Mucosa of descending colon (tissue), 3 donors: Measurements from ENCODE around the gene PP2D1. TPM values are rescaled to one million over a fixed set of nuclear protein-coding genes. Genes with fewer than 3 reads are reported as not detected.
"Not testable (repeated sequence)": the region's sequence is repeated elsewhere in the genome, so short reads cannot be mapped to it uniquely, and the experiment has no call there.

ENCODE experiments used
- ATAC-seq: fragments of 200-7000 bp; cut with Tn5 transposase; one replicate; pipeline ENCODE4 v1.9.1; 2020; ENCODE audit warnings: mild to moderate bottlenecking, moderate library complexity
- DNase-seq, 3 donors: peaks; one replicate each; pipeline ENCODE4 v3.0.0-alpha.2; 2020
- H3K36me3 ChIP-seq: fragments of 200-600 bp; one replicate; pipeline ENCODE4 v1.8.0; 2021; ENCODE audit warnings: low read depth, mild to moderate bottlenecking
- H3K4me1 ChIP-seq: fragments of 200-600 bp; one replicate; pipeline ENCODE4 v1.8.0; 2021; ENCODE audit warnings: low read depth, mild to moderate bottlenecking
- H3K4me3 ChIP-seq: fragments of 200-600 bp; one replicate; pipeline ENCODE4 v1.8.0; 2021; ENCODE audit warnings: mild to moderate bottlenecking
- H3K9me3 ChIP-seq: fragments of 200-600 bp; one replicate; pipeline ENCODE4 v1.8.0; 2021; ENCODE audit warnings: mild to moderate bottlenecking
- intact Hi-C, 2 donors: fragments of 100-400 bp; cut with DNase I in 1 of 2; cut with micrococcal nuclease in 1 of 2; formaldehyde crosslinking; loops; one replicate each; pipeline versions ENCODE4 v1.11.0 to v1.11.1; 2022; cut with DNase I, micrococcal nuclease
- total RNA-seq, 3 donors: library from RNA; stranded (reverse); fragmentation: NEBNext Ultra II Directional in 2 of 3; extraction: Animal tissue kit (Norgen Biotek cat#: 25700) in 2 of 3; gene quantifications; one replicate each; pipeline versions ENCODE4 v1.2.1 to v1.2.4, GENCODE V29; 2021 to 2023
- TF ChIP-seq, protein P1 (sequence below): fragments of 200-600 bp; IDR thresholded peaks from one replicate; pipeline ENCODE4 v1.8.0; 2022; ENCODE audit warnings: antibody characterized with exemption, mild to moderate bottlenecking
- donor health status: DM: no; HTN: no; CAD: no; lungs with moderate emphysema.
- donor health status: DM: no; HTN: no; CAD: no.
- donor health status: DM: no; HTN: yes; CAD: no.

PP2D1 gene
- total RNA-seq, 3 donors from 2014 or later, result not detected

DNA sequence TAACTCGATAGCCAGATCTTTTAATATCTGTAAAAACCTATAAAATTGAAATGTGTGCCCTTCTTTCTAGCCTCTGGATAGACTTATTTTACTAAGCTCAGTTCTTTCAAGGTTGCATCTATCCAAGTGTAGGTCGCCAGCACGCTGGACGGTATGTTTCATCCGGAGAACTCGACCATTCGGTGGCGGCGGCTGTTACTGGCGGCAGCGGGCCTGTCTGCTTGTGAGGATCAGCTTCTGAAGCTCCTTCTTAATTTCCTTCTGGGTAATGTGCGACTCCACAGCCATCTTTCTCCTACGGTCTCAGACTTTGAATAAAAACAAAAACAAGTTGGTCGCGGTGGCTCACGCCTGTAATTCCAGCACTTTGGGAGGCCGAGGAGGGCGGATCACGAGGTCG, 4.1 kb downstream of the PP2D1 start:
- intact Hi-C loops, result no loop called here
- TF ChIP-seq, protein P1, sequence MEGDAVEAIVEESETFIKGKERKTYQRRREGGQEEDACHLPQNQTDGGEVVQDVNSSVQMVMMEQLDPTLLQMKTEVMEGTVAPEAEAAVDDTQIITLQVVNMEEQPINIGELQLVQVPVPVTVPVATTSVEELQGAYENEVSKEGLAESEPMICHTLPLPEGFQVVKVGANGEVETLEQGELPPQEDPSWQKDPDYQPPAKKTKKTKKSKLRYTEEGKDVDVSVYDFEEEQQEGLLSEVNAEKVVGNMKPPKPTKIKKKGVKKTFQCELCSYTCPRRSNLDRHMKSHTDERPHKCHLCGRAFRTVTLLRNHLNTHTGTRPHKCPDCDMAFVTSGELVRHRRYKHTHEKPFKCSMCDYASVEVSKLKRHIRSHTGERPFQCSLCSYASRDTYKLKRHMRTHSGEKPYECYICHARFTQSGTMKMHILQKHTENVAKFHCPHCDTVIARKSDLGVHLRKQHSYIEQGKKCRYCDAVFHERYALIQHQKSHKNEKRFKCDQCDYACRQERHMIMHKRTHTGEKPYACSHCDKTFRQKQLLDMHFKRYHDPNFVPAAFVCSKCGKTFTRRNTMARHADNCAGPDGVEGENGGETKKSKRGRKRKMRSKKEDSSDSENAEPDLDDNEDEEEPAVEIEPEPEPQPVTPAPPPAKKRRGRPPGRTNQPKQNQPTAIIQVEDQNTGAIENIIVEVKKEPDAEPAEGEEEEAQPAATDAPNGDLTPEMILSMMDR, result no peak
- H3K9me3 ChIP-seq, result no peaks in the 10 kb centered on the region
- H3K36me3 ChIP-seq, result no peaks in the 10 kb centered on the region
- ATAC-seq, result no peak
- DNase-seq, result no peak
- no peak overlapping the region for H3K4me3 ChIP-seq
- H3K4me1 ChIP-seq, result no peaks in the 10 kb centered on the region

DNA sequence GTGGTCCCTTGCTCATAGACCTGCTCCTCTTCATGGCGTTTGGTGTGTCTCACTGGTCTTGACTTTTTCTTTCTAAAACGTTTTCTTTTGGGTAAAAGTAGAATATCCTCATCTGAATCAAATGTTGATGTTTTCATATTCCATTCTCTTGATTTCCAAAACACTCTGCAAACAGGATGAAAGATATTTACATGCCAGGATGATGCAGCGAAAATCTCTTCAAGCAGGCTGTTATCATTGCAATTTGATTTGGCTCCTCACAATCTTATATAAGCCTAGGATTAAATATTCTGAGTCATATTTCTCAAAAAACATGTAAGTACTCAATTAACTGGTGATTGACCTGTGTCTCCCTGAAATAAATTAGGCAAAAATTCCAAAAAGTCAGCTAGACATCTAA, 10.1 kb downstream of the PP2D1 start:
- DNase-seq (no peak), ATAC-seq (no peak)
- no peaks in the 10 kb centered on the region for H3K36me3 ChIP-seq
- H3K4me1 ChIP-seq, result no peaks in the 10 kb centered on the region
- intact Hi-C loops, result no loop called here
- TF ChIP-seq, protein P1, result no peak
- no peak overlapping the region for H3K4me3 ChIP-seq
- no peaks in the 10 kb centered on the region for H3K9me3 ChIP-seq

DNA sequence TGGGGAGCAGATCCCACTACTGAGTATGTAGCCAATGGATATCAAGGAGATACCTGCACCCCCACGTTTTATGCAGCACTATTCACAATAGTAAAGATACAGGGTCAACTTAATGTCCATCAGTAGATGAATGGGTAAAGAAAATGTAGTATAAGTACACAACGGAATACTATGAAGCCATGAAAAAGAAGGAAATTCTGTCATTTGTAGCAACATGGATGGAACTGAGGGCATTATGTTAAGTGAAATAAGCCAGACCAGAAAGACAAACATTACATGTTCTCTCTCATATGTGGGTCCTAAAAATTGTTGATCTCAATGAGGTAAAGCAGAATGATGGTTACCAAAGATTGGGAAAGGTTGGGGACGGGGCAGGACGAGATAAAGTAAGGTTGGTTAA, 14.6 kb downstream of the PP2D1 start:
- Histone ChIP-seq H3K4me1 (no peaks in the 10 kb centered on the region), H3K9me3 (no peaks in the 10 kb centered on the region), H3K36me3 (no peaks in the 10 kb centered on the region), H3K4me3 (no peak overlapping the region)
- no peak for ATAC-seq
- no peak for DNase-seq
- intact Hi-C loops, result no loop called here
- TF ChIP-seq, protein P1, result no peak

DNA sequence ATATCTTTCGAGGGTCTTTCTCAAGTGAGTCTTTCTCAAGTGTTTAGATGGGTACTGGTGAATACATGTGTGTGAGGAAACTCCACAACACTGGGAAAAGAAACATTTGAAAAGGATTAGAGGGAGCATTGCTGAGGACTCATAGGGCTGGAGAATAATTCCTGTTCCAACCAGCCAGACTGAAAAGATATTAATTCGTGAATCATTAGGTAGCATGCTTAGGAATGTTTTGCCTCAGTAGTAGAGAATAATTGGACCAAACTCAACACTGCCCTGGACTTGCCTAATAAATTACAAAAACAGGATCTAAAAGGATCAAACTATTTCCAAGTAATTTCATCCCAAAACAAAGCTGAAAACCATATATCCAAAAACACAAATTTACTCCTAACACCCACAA, 17.3 kb downstream of the PP2D1 start:
- TF ChIP-seq, protein P1, result no peak
- DNase-seq (no peak), ATAC-seq (no peak)
- Histone ChIP-seq H3K9me3 (no peaks in the 10 kb centered on the region), H3K4me1 (no peaks in the 10 kb centered on the region), H3K36me3 (no peaks in the 10 kb centered on the region), H3K4me3 (no peak overlapping the region)
- intact Hi-C loops, result no loop called here

DNA sequence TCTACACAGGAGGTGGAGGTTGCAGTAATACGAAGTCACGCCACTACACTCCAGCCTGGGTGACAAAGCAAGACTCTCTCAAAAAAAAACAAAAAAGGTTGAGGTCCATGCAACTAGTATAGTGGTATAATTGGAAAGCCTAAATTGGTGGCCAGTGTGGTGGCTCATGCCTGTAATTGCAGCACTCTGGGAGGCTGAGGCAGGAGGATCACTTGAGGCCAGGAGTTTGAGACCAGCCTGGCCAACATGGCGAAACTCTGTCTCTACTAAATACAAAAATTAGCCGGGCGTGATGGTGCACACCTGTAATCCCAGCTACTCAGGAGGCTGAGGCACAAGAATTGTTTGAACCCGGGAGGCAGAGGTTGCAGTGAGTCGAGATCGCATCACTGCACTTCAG, 23.2 kb downstream of the PP2D1 start:
- ATAC-seq, intact Hi-C loops: not testable (repeated sequence)

DNA sequence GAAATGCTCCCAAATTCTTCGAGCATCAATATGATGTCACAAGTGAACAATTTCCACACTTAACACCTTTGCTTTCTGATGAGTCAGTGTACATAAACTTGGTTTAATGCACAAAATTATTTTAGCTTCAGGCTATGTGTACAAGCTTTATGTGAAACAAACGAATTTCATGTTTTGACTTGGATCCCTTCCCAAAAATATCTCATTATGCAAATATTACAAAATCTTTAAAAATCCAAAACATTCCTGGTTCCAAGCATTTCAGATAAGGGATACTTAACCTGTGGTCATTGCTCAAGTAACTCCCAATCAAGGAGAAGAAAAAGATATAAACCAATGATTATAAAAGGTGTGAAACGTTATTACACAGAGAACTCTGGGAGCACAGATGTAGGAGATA, 40.0 kb downstream of the PP2D1 start:
- TF ChIP-seq, protein P1, result no peak
- Histone ChIP-seq H3K9me3 (no peaks in the 10 kb centered on the region), H3K36me3 (peaks cover 4% of the 10 kb centered on the region), H3K4me1 (no peaks in the 10 kb centered on the region), H3K4me3 (no peak overlapping the region)
- no peak for DNase-seq
- intact Hi-C loops, result no loop called here
- no peak for ATAC-seq

More for the DNA sequence above, 23.2 kb downstream of the PP2D1 start:
- H3K4me1 ChIP-seq, H3K36me3 ChIP-seq, H3K4me3 ChIP-seq, H3K9me3 ChIP-seq, DNase-seq: not testable (repeated sequence)
